GM23338 (cell line): ENCODE results near the gene XCL2. TPM values are rescaled to one million over a fixed set of nuclear protein-coding genes. Genes with fewer than 3 reads are reported as not detected.

Experiments used
- ATAC-seq: fragments of 200-7000 bp; cut with Tn5 transposase; 3 replicates; pipeline ENCODE4 v1.9.1; 2020
- DNase-seq: peaks from one replicate; pipeline ENCODE4 v3.0.0-alpha.2; 2015; ENCODE audit warnings: low spot score
- H2AFZ ChIP-seq: fragments of 200-600 bp; sonication (generic); 2 replicates; pipeline ENCODE4 v1.8.0; 2016; ENCODE audit warnings: antibody characterized with exemption, mild to moderate bottlenecking, moderate library complexity
- H3F3A ChIP-seq: fragments of 200-600 bp; sonication (generic); replicated peaks from 2 replicates; pipeline ENCODE4 v1.8.0; 2017; ENCODE audit warnings: antibody characterized with exemption, mixed run types, low read depth
- H3K27ac ChIP-seq: fragments of 200-600 bp; sonication (generic); 2 replicates; pipeline ENCODE4 v1.6.1; 2016; ENCODE audit warnings: low read depth
- H3K27me3 ChIP-seq: fragments of 200-600 bp; sonication (generic); 2 replicates; pipeline ENCODE4 v1.8.0; 2016; ENCODE audit warnings: mild to moderate bottlenecking, mixed run types, moderate library complexity; ENCODE audit not compliant: insufficient read depth
- H3K36me3 ChIP-seq: fragments of 200-600 bp; sonication (generic); 2 replicates; pipeline ENCODE4 v1.8.0; 2016; ENCODE audit warnings: mild to moderate bottlenecking; ENCODE audit not compliant: insufficient read depth
- H3K4me1 ChIP-seq: fragments of 200-600 bp; sonication (generic); 2 replicates; pipeline ENCODE4 v1.8.0; 2016; ENCODE audit warnings: mild to moderate bottlenecking, moderate library complexity; ENCODE audit not compliant: insufficient read depth
- H3K4me2 ChIP-seq: fragments of 200-600 bp; sonication (generic); 2 replicates; pipeline ENCODE4 v1.7.1; 2017; ENCODE audit warnings: mixed run types
- H3K4me3 ChIP-seq: fragments of 200-600 bp; sonication (generic); 2 replicates; pipeline ENCODE4 v1.6.1; 2016; ENCODE audit warnings: mixed run types
- H3K79me2 ChIP-seq: fragments of 200-600 bp; sonication (generic); replicated peaks from 2 replicates; pipeline ENCODE4 v1.8.0; 2017; ENCODE audit warnings: mild to moderate bottlenecking; ENCODE audit not compliant: insufficient read depth
- H3K9me2 ChIP-seq: fragments of 200-600 bp; sonication (generic); 2 replicates; pipeline ENCODE4 v1.8.0; 2017; ENCODE audit not compliant: insufficient read depth
- H4K20me1 ChIP-seq: fragments of 200-600 bp; sonication (generic); replicated peaks from 2 replicates; pipeline ENCODE4 v1.8.0; 2017; ENCODE audit warnings: mild to moderate bottlenecking; ENCODE audit not compliant: insufficient read depth
- H3K27ac Mint-ChIP-seq: 2 replicates; pipeline ENCODE4 v1.8.0; 2020; ENCODE audit warnings: inconsistent platforms, mild to moderate bottlenecking, moderate library complexity, mixed read lengths
- H3K27me3 Mint-ChIP-seq: 3 replicates; pipeline ENCODE4 v1.8.0; 2022; ENCODE audit warnings: low read depth, mild to moderate bottlenecking, moderate library complexity, mixed read lengths, inconsistent platforms; ENCODE audit not compliant: insufficient read depth, poor library complexity
- H3K36me3 Mint-ChIP-seq: 3 replicates; pipeline ENCODE4 v1.8.0; 2021; ENCODE audit warnings: low read depth, mild to moderate bottlenecking, inconsistent platforms, moderate library complexity, mixed read lengths
- H3K4me1 Mint-ChIP-seq: 3 replicates; pipeline ENCODE4 v1.8.0; 2020; ENCODE audit warnings: mild to moderate bottlenecking, inconsistent platforms, mixed read lengths
- H3K4me3 Mint-ChIP-seq: 3 replicates; pipeline ENCODE4 v1.8.0; 2021; ENCODE audit warnings: moderate library complexity, mild to moderate bottlenecking, inconsistent platforms, mixed read lengths
- H3K9me3 Mint-ChIP-seq: 3 replicates; pipeline ENCODE4 v1.8.0; 2020; ENCODE audit warnings: moderate library complexity, mild to moderate bottlenecking, inconsistent platforms, mixed read lengths
- CREB1 ChIP-seq: fragments of 250-450 bp; sonication (Bioruptor Pico); IDR thresholded peaks from 2 replicates; pipeline ENCODE4 v1.5.0; 2020; ENCODE audit warnings: low read depth, mild to moderate bottlenecking, moderate library complexity
- EZH2 ChIP-seq: fragments of 200-600 bp; sonication (generic); IDR thresholded peaks from one replicate; pipeline ENCODE4 v1.8.0; 2017; ENCODE audit warnings: antibody characterized with exemption, mild to moderate bottlenecking, low read depth; ENCODE audit not compliant: unreplicated experiment
- EZH2phosphoT487 ChIP-seq: fragments of 200-600 bp; sonication (generic); IDR thresholded peaks from one replicate; pipeline ENCODE4 v1.8.1; 2018; ENCODE audit warnings: antibody characterized with exemption; ENCODE audit not compliant: unreplicated experiment
- JUNB ChIP-seq: IDR thresholded peaks from one replicate; pipeline ENCODE4 v1.6.1; 2016; ENCODE audit warnings: antibody characterized with exemption; ENCODE audit not compliant: unreplicated experiment
- NANOG ChIP-seq: IDR thresholded peaks from 2 replicates; pipeline ENCODE4 v1.6.1; 2016; ENCODE audit warnings: antibody characterized with exemption, borderline replicate concordance
- POLR2AphosphoS5 ChIP-seq: IDR thresholded peaks from 2 replicates; pipeline ENCODE4 v1.6.1; 2016; ENCODE audit warnings: antibody characterized with exemption, low read depth
- STAT1 ChIP-seq: IDR thresholded peaks from one replicate; pipeline ENCODE4 v1.6.1; 2016; ENCODE audit warnings: antibody characterized with exemption; ENCODE audit not compliant: unreplicated experiment
- ZNF114 ChIP-seq: fragments of 250-450 bp; sonication (Bioruptor Pico); IDR thresholded peaks from 2 replicates; pipeline ENCODE4 v1.5.0; 2020; ENCODE audit warnings: mild to moderate bottlenecking, moderate library complexity
- polyA plus RNA-seq: library from polyadenylated mRNA; unstranded; fragments of >200 nt; fragmentation: Nextera tagmentation; extraction: Ambion mirVana; gene quantifications from 2 replicates; pipeline ENCODE4 v1.2.1, GENCODE V29; 2016
- total RNA-seq: library from RNA; depleted of rRNA; stranded (reverse); fragments of >200 nt; shearing (Covaris generic); gene quantifications from 2 replicates; pipeline ENCODE4 v1.2.3, GENCODE V29; 2014
- TF ChIP-seq, protein P1 (sequence below), 2 experiments: fragments of 200-600 bp in 1 of 2; sonication (generic) in 1 of 2; conservative IDR thresholded peaks; 2 replicates each; pipeline versions ENCODE4 v1.5.1 to v1.6.1; 2016 to 2017; ENCODE audit warnings: antibody characterized with exemption in 2 of 2, low read depth in 2 of 2, mild to moderate bottlenecking in 2 of 2, moderate library complexity in 1 of 2
- TF ChIP-seq, protein P2 (sequence below): IDR thresholded peaks from 2 replicates; pipeline ENCODE4 v1.6.1; 2016; ENCODE audit warnings: antibody characterized with exemption
- TF ChIP-seq, protein P3 (sequence below): IDR thresholded peaks from one replicate; pipeline ENCODE4 v1.6.1; 2018; ENCODE audit warnings: antibody characterized with exemption; ENCODE audit not compliant: unreplicated experiment

Gene XCL2
- total and polyA plus RNA-seq, 2 experiments from 2014 or later, result not detected

GRCh38 chr1:168591641-168592250 is 47.9 kb upstream of the XCL2 start (continued):
- TF ChIP-seq, protein P1, sequence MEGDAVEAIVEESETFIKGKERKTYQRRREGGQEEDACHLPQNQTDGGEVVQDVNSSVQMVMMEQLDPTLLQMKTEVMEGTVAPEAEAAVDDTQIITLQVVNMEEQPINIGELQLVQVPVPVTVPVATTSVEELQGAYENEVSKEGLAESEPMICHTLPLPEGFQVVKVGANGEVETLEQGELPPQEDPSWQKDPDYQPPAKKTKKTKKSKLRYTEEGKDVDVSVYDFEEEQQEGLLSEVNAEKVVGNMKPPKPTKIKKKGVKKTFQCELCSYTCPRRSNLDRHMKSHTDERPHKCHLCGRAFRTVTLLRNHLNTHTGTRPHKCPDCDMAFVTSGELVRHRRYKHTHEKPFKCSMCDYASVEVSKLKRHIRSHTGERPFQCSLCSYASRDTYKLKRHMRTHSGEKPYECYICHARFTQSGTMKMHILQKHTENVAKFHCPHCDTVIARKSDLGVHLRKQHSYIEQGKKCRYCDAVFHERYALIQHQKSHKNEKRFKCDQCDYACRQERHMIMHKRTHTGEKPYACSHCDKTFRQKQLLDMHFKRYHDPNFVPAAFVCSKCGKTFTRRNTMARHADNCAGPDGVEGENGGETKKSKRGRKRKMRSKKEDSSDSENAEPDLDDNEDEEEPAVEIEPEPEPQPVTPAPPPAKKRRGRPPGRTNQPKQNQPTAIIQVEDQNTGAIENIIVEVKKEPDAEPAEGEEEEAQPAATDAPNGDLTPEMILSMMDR (conservative IDR thresholded peaks at IDR 0.05; ENCODE audit: low read depth in 2 of 2), result no peak

DNA sequence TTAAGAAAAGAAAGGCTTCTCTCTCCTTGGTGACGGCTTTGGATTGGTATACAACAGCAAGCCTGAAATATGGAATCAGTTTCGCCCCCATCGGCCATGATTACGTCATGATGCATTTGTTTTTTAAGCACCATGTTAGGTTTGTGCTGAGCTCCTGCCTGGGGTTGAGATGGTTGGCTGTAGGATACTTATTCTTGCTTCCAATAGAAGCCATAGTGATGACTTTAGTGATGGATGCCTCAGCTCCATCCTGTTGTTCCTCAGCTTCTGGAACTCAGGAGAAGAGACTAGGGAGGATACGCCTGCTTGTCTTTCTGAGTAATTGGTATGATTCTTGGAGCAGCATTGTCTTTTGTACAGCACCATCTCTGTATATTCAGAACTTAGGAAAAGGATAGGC is 47.3 kb upstream of the XCL2 start:
- no peak for ATAC-seq
- no peaks in the 10 kb centered on the region; the same call in 1 of the 3 replicates for H3K9me3 Mint-ChIP-seq
- no peak overlapping the region for H3K27ac ChIP-seq
- TF ChIP-seq EZH2phosphoT487 (no peak), POLR2AphosphoS5 (no peak), NANOG (no peak), EZH2 (no peak), CREB1 (CRISPR knock-in tag) (no peak), ZNF114 (no peak), JUNB (no peak), STAT1 (no peak)
- TF ChIP-seq, protein P1 (conservative IDR thresholded peaks at IDR 0.05; ENCODE audit: low read depth in 2 of 2), result no peak
- TF ChIP-seq, protein P2, sequence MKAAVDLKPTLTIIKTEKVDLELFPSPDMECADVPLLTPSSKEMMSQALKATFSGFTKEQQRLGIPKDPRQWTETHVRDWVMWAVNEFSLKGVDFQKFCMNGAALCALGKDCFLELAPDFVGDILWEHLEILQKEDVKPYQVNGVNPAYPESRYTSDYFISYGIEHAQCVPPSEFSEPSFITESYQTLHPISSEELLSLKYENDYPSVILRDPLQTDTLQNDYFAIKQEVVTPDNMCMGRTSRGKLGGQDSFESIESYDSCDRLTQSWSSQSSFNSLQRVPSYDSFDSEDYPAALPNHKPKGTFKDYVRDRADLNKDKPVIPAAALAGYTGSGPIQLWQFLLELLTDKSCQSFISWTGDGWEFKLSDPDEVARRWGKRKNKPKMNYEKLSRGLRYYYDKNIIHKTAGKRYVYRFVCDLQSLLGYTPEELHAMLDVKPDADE, result no peak
- TF ChIP-seq, protein P3, sequence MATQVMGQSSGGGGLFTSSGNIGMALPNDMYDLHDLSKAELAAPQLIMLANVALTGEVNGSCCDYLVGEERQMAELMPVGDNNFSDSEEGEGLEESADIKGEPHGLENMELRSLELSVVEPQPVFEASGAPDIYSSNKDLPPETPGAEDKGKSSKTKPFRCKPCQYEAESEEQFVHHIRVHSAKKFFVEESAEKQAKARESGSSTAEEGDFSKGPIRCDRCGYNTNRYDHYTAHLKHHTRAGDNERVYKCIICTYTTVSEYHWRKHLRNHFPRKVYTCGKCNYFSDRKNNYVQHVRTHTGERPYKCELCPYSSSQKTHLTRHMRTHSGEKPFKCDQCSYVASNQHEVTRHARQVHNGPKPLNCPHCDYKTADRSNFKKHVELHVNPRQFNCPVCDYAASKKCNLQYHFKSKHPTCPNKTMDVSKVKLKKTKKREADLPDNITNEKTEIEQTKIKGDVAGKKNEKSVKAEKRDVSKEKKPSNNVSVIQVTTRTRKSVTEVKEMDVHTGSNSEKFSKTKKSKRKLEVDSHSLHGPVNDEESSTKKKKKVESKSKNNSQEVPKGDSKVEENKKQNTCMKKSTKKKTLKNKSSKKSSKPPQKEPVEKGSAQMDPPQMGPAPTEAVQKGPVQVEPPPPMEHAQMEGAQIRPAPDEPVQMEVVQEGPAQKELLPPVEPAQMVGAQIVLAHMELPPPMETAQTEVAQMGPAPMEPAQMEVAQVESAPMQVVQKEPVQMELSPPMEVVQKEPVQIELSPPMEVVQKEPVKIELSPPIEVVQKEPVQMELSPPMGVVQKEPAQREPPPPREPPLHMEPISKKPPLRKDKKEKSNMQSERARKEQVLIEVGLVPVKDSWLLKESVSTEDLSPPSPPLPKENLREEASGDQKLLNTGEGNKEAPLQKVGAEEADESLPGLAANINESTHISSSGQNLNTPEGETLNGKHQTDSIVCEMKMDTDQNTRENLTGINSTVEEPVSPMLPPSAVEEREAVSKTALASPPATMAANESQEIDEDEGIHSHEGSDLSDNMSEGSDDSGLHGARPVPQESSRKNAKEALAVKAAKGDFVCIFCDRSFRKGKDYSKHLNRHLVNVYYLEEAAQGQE, result no peak

More for the DNA sequence above, 47.3 kb upstream of the XCL2 start:
- no peaks in the 10 kb centered on the region for H3K4me1 ChIP-seq
- no peaks in the 10 kb centered on the region for H3K27me3 ChIP-seq
- DNase-seq, result no peak
- Mint-ChIP-seq H3K4me3 (no peak overlapping the region), H3K36me3 (no peaks in the 10 kb centered on the region), H3K27ac (no peak overlapping the region), H3K4me1 (no peaks in the 10 kb centered on the region), H3K27me3 (no peaks in the 10 kb centered on the region)
- H3K4me2 ChIP-seq, result no peak overlapping the region
- peaks cover 5% of the 10 kb centered on the region; the same call in 1 of the 2 replicates for H3K9me2 ChIP-seq
- H3F3A ChIP-seq, result no peaks in the 10 kb centered on the region
- no peaks in the 10 kb centered on the region for H3K36me3 ChIP-seq
- H2AFZ ChIP-seq, result no peak overlapping the region
- H3K4me3 ChIP-seq, result no peak overlapping the region
- no peaks in the 10 kb centered on the region for H4K20me1 ChIP-seq
- no peaks in the 10 kb centered on the region for H3K79me2 ChIP-seq
